Gastrocnemius medialis (tissue), 4 donors: ENCODE results near the gene NDUFA13.

Experiments
- POLR2A ChIP-seq, 2 donors: fragments of 450-650 bp; IDR thresholded peaks; one replicate each; pipeline ENCODE4 v1.6.1; 2017; ENCODE audit warnings: antibody characterized with exemption in 2 of 2, mild to moderate bottlenecking in 2 of 2, moderate library complexity in 2 of 2
- TF ChIP-seq, protein P1 (sequence below), 5 experiments: fragments of 450-650 bp in 3 of 5; fragments of 200-600 bp in 2 of 5; sonication (generic) in 2 of 5; IDR thresholded peaks in 4 of 5; conservative IDR thresholded peaks in 1 of 5; 1 replicate in 4 of 5; 2 replicates in 1 of 5; pipeline ENCODE4 v1.5.1; 2016 to 2019; ENCODE audit warnings: antibody characterized with exemption in 5 of 5, mild to moderate bottlenecking in 3 of 5, moderate library complexity in 3 of 5

GRCh38 chr19:19549804-19550464 lies 33.9 kb downstream of the NDUFA13 start:
- TF ChIP-seq POLR2A (IDR thresholded peaks at IDR 0.05), result no peak
- TF ChIP-seq, protein P1, sequence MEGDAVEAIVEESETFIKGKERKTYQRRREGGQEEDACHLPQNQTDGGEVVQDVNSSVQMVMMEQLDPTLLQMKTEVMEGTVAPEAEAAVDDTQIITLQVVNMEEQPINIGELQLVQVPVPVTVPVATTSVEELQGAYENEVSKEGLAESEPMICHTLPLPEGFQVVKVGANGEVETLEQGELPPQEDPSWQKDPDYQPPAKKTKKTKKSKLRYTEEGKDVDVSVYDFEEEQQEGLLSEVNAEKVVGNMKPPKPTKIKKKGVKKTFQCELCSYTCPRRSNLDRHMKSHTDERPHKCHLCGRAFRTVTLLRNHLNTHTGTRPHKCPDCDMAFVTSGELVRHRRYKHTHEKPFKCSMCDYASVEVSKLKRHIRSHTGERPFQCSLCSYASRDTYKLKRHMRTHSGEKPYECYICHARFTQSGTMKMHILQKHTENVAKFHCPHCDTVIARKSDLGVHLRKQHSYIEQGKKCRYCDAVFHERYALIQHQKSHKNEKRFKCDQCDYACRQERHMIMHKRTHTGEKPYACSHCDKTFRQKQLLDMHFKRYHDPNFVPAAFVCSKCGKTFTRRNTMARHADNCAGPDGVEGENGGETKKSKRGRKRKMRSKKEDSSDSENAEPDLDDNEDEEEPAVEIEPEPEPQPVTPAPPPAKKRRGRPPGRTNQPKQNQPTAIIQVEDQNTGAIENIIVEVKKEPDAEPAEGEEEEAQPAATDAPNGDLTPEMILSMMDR (IDR thresholded peaks at IDR 0.05 in 4 of 5, conservative IDR thresholded peaks at IDR 0.05 in 1 of 5), result no peak
